GM12872 (cell line): Measurements from ENCODE around the gene GJC2.

Experiments
- TF ChIP-seq, protein P1 (sequence below): IDR thresholded peaks from 3 replicates; pipeline ENCODE4 v1.5.1; 2011; ENCODE audit warnings: low read depth, mild to moderate bottlenecking, low read length, moderate library complexity; ENCODE audit not compliant: insufficient read depth

Gene GJC2

GRCh38 chr1:228147768-228148167 lies 2.0 kb upstream of the GJC2 start:
- TF ChIP-seq, protein P1, sequence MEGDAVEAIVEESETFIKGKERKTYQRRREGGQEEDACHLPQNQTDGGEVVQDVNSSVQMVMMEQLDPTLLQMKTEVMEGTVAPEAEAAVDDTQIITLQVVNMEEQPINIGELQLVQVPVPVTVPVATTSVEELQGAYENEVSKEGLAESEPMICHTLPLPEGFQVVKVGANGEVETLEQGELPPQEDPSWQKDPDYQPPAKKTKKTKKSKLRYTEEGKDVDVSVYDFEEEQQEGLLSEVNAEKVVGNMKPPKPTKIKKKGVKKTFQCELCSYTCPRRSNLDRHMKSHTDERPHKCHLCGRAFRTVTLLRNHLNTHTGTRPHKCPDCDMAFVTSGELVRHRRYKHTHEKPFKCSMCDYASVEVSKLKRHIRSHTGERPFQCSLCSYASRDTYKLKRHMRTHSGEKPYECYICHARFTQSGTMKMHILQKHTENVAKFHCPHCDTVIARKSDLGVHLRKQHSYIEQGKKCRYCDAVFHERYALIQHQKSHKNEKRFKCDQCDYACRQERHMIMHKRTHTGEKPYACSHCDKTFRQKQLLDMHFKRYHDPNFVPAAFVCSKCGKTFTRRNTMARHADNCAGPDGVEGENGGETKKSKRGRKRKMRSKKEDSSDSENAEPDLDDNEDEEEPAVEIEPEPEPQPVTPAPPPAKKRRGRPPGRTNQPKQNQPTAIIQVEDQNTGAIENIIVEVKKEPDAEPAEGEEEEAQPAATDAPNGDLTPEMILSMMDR: no peak

GRCh38 chr1:228148196-228148861 lies 1.4 kb upstream of the GJC2 start:
- TF ChIP-seq, protein P1: no peak

DNA sequence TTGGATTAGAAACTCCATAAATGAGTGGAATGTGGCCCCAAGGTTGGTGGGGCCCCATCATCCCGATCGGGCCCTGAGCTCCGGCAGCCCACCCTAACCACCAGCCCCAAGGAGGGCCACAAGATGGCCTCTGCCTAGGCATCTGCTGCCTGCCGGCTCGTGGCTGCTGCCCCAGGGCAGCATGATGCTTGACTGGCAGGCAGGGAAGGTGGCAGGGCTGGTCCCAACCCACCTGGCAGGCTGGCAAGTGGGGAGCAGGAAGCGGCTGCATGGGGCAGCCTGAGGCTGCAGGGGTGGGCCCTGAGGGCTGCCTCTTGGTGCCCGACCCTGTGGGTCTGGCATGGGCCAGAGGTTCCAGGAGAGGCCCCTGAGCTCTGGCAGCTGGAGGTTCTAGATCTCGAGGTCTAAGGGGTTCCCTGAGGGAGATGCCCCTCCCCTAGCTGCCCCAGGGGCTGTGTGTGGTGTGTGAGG lies 760 bp upstream of the GJC2 start:
- TF ChIP-seq, protein P1: no peak

DNA sequence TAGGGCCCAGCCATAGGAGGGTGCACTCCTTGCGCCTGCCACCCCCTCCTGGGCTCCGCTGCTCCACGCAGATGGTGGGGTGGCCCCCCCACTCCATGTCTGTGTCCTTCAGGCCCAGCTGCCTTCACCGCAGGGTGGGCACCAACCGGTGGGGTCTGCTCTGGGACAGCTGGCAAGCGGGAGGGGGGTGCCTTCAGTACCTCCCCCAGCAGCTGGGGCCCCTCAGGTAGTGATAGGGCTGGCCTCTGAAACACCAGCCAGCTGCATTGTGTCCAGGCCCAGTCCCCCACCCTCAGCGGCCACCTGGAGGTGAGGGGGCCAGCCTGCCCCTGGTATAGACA lies 360 bp downstream of the GJC2 start:
- TF ChIP-seq, protein P1: no peak

DNA sequence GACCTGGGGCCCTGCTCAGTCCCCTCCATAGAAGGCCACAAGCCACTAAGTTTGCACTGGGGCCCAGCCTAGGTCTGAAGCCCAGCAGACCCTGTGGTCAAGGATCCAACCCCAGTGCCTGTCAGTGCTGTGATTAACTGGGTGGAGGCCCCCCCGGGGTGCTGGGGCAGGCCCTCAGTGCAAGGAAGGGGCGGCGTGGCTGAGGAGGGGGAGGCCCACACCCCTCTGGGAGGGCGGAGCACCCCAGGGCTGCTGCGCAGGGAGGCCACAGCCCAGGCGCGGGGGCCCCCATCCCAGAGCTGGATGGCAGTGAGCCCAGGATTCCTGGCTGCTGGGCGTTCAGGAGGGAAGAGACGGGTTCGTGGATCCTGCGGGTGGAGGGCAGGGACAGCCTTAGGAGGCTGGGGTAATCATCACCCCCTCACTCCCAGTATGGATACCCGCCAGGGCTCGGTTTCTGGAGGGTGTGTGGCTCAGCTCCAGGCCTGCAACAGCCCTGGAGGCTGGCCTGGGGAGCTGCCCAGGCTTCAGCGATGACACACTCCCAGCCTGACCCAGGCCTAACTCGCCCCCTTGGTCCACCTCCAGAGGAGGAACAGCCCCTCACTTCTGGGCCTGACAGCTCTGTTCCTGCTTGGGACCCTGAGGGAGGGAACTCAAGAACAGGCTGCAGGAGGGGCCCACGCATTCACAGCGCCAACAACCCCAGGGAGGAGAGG lies 890 bp downstream of the GJC2 start:
- TF ChIP-seq, protein P1: no peak

- TF ChIP-seq, protein P1: no peak
Measured at GRCh38 chr1:228151180-228151925, 1.6 kb downstream of the GJC2 start.
